ENCODE results near the gene PALM.

Gene PALM

DNA sequence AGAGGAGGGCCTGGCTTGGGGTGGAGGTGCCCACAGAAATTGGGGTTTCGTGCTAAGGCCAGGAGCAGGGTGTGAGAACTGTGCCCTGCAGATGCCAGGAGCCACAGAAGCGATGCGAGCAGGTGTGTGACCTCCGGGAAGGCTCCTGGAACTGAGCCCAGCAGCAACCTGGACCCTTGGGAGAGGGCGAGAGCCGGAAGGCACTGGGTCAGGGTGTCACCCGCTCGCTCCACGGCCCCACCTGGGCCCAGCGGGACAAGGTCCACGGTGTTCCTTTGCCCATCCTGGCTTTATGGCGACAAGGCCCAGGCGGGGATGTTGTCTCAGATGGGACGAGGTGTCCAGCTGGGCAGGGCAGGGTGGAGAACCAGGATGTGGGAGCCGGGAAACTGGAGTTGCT, 46.3 kb downstream of the PALM start:
- no peaks in the 10 kb centered on the region for H3K9me3 ChIP-seq (ENCODE audit: severe bottlenecking)
- DNase-seq (ENCODE audit: low spot score) (no peak), ATAC-seq (ENCODE audit: low read depth) (no peak)
- peaks cover 60% of the 10 kb centered on the region for H3K36me3 ChIP-seq (ENCODE audit: low read depth)
- H3K27me3 ChIP-seq (ENCODE audit: insufficient read depth, poor library complexity, severe bottlenecking) = no peaks in the 10 kb centered on the region
- peak overlapping the region; percentile 99 for H3K27ac ChIP-seq (ENCODE audit: poor library complexity, severe bottlenecking)
- H3K4me3 ChIP-seq (ENCODE audit: severe bottlenecking) = no peak overlapping the region
- TF ChIP-seq, protein P1, sequence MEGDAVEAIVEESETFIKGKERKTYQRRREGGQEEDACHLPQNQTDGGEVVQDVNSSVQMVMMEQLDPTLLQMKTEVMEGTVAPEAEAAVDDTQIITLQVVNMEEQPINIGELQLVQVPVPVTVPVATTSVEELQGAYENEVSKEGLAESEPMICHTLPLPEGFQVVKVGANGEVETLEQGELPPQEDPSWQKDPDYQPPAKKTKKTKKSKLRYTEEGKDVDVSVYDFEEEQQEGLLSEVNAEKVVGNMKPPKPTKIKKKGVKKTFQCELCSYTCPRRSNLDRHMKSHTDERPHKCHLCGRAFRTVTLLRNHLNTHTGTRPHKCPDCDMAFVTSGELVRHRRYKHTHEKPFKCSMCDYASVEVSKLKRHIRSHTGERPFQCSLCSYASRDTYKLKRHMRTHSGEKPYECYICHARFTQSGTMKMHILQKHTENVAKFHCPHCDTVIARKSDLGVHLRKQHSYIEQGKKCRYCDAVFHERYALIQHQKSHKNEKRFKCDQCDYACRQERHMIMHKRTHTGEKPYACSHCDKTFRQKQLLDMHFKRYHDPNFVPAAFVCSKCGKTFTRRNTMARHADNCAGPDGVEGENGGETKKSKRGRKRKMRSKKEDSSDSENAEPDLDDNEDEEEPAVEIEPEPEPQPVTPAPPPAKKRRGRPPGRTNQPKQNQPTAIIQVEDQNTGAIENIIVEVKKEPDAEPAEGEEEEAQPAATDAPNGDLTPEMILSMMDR (IDR thresholded peaks at IDR 0.05; ENCODE audit: poor library complexity, severe bottlenecking) = no peak
- H3K4me1 ChIP-seq (ENCODE audit: insufficient read depth, poor library complexity, severe bottlenecking) = peaks cover 10% of the 10 kb centered on the region

DNA sequence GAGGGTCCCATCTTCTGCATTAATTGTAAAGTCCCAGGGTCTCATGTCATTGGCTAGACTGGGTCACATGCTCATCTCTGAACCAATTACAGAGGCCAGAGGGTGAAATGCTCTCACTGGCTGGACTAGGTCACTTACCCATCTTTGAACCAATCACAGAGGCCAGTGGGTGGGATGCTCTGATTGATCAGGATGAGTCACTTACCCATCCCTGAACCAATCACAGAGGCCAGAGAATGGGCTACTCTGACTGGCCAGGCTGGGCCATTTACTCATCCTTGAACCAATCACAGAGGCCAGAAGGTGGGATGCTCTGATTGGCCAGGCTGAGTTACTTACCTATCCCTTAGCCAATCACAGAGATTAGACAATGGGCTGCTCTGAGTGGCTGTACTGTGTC, 47.5 kb downstream of the PALM start:
- ATAC-seq (ENCODE audit: low read depth) (no peak), DNase-seq (ENCODE audit: low spot score) (no peak)
- peaks cover 10% of the 10 kb centered on the region for H3K4me1 ChIP-seq (ENCODE audit: insufficient read depth, poor library complexity, severe bottlenecking)
- TF ChIP-seq, protein P1 (IDR thresholded peaks at IDR 0.05; ENCODE audit: poor library complexity, severe bottlenecking) = no peak
- no peaks in the 10 kb centered on the region for H3K9me3 ChIP-seq (ENCODE audit: severe bottlenecking)
- no peak overlapping the region for H3K27ac ChIP-seq (ENCODE audit: poor library complexity, severe bottlenecking)
- no peaks in the 10 kb centered on the region for H3K27me3 ChIP-seq (ENCODE audit: insufficient read depth, poor library complexity, severe bottlenecking)
- peaks cover 69% of the 10 kb centered on the region for H3K36me3 ChIP-seq (ENCODE audit: low read depth)
- H3K4me3 ChIP-seq (ENCODE audit: severe bottlenecking) = no peak overlapping the region

DNA sequence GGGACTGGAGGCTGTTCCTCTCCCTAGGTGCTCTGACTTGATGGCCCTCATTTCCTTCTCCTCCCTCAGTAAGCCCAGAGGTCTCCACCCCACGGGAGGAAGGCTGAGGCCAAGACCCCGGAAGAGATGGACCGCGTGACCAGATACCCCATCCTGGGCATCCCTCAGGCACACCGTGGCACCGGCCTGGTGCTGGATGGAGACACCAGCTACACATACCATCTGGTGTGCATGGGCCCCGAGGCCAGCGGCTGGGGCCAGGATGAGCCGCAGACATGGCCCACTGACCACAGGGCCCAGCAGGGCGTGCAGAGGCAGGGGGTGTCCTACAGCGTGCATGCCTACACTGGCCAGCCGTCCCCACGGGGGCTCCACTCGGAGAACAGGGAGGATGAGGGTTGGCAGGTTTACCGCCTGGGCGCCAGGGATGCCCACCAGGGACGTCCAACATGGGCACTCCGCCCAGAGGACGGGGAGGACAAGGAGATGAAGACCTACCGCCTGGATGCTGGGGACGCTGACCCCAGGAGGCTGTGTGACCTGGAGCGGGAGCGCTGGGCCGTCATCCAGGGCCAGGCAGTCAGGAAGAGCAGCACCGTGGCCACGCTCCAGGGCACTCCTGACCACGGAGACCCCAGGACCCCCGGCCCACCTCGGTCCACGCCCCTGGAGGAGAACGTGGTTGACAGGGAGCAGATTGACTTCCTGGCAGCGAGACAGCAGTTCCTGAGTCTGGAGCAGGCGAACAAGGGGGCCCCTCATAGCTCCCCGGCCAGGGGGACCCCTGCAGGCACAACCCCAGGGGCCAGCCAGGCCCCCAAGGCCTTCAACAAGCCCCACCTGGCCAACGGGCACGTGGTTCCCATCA, 48.3 kb downstream of the PALM start:
- no peak for ATAC-seq (ENCODE audit: low read depth)
- H3K27ac ChIP-seq (ENCODE audit: poor library complexity, severe bottlenecking) = no peak overlapping the region
- TF ChIP-seq, protein P1 (IDR thresholded peaks at IDR 0.05; ENCODE audit: poor library complexity, severe bottlenecking) = no peak
- no peak overlapping the region for H3K4me3 ChIP-seq (ENCODE audit: severe bottlenecking)
- no peak for DNase-seq (ENCODE audit: low spot score)
- H3K36me3 ChIP-seq (ENCODE audit: low read depth) = peaks cover 78% of the 10 kb centered on the region
- H3K9me3 ChIP-seq (ENCODE audit: severe bottlenecking) = no peaks in the 10 kb centered on the region
- no peaks in the 10 kb centered on the region for H3K27me3 ChIP-seq (ENCODE audit: insufficient read depth, poor library complexity, severe bottlenecking)
- peaks cover 6% of the 10 kb centered on the region for H3K4me1 ChIP-seq (ENCODE audit: insufficient read depth, poor library complexity, severe bottlenecking)

DNA sequence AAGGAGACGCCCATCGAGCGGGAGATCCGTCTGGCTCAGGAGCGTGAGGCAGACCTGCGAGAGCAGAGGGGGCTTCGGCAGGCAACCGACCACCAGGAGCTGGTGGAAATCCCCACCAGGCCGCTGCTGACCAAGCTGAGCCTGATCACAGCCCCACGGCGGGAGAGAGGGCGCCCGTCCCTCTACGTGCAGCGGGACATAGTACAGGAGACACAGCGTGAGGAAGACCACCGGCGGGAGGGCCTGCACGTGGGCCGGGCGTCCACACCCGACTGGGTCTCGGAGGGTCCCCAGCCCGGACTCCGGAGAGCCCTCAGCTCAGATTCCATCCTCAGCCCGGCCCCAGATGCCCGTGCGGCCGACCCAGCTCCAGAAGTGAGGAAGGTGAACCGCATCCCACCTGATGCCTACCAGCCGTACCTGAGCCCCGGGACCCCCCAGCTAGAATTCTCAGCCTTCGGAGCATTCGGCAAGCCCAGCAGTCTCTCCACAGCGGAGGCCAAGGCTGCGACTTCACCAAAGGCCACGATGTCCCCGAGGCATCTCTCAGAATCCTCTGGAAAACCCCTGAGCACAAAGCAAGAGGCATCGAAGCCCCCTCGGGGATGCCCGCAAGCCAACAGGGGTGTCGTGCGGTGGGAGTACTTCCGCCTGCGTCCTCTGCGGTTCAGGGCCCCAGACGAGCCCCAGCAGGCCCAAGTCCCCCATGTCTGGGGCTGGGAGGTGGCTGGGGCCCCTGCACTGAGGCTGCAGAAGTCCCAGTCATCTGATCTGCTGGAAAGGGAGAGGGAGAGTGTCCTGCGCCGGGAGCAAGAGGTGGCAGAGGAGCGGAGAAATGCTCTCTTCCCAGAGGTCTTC, 49.3 kb downstream of the PALM start:
- Histone ChIP-seq H3K4me3 (ENCODE audit: severe bottlenecking) (no peak overlapping the region), H3K27ac (ENCODE audit: poor library complexity, severe bottlenecking) (no peak overlapping the region), H3K36me3 (ENCODE audit: low read depth) (peaks cover 88% of the 10 kb centered on the region), H3K9me3 (ENCODE audit: severe bottlenecking) (no peaks in the 10 kb centered on the region), H3K4me1 (ENCODE audit: insufficient read depth, poor library complexity, severe bottlenecking) (peaks cover 4% of the 10 kb centered on the region), H3K27me3 (ENCODE audit: insufficient read depth, poor library complexity, severe bottlenecking) (no peaks in the 10 kb centered on the region)
- no peak for ATAC-seq (ENCODE audit: low read depth)
- DNase-seq (ENCODE audit: low spot score) = no peak
- TF ChIP-seq, protein P1 (IDR thresholded peaks at IDR 0.05; ENCODE audit: poor library complexity, severe bottlenecking) = no peak
